IPS-18a (cell line): ENCODE data around the gene SLC23A3.

Source experiments
- H3K27ac ChIP-seq: one replicate; pipeline ENCODE4 v1.5.1; 2013; ENCODE audit warnings: low read length
- H3K27me3 ChIP-seq: one replicate; pipeline ENCODE4 v1.6.1; 2013; ENCODE audit warnings: mild to moderate bottlenecking, low read length; ENCODE audit not compliant: control insufficient read depth, insufficient read depth
- H3K36me3 ChIP-seq: one replicate; pipeline ENCODE4 v1.6.1; 2013; ENCODE audit warnings: low read depth, low read length; ENCODE audit not compliant: control insufficient read depth
- H3K4me1 ChIP-seq: one replicate; pipeline ENCODE4 v1.6.1; 2013; ENCODE audit warnings: low read depth, low read length; ENCODE audit not compliant: control insufficient read depth
- H3K4me3 ChIP-seq: one replicate; pipeline ENCODE4 v1.5.1; 2013; ENCODE audit warnings: low read length
- H3K9ac ChIP-seq: one replicate; pipeline ENCODE4 v1.6.1; 2013; ENCODE audit warnings: mild to moderate bottlenecking, low read length, moderate library complexity
- H3K9me3 ChIP-seq: one replicate; pipeline ENCODE4 v1.6.1; 2013; ENCODE audit warnings: low read depth, low read length; ENCODE audit not compliant: control insufficient read depth

SLC23A3 gene

DNA sequence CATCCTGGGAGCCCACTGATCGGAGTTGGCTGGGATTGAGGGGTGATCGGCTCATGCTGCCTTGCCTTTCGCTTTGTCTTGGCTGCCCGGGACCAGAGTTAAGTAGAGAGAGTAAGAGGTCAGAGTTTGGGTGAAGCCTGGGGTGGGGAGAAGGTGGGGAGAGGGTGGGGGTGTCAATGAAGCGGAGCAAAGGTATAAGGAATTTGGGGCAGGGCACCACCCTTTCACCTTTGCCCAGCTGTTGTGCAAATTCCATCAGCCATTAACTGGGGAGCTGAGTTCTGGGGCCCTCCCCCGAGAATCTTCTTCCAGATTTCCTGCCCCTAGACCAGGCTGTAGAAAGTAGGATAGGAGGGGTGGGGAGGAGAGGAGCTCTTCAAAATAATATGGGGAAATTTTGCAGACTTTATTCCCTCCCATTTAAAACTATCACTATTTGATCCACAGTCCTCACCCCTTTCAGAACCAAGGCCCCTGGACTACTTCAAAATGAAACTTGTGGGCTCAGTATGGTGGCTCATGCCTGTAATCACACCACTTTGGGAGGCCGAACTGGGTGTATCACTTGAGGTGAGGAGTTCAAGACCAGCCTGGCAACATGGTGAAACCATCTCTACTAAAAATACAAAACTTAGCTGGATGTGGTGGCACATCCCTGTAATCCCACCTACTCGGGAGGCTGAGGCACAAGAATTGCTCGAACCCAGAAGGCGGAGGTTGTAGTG is at the start of gene SLC23A3:
Gene SLC23A3, minus strand, starts transcription at position 100 of the 725 bp plus-strand sequence. Its CDS starts 45 bp downstream, at position 55.
- Histone ChIP-seq H3K9ac (no peak within 1 kb of the TSS), H3K4me1 (no peaks in the 10 kb centered on the region), H3K4me3 (no peak within 1 kb of the TSS), H3K27ac (no peak within 1 kb of the TSS), H3K9me3 (no peaks in the 10 kb centered on the region), H3K36me3 (no peaks in the 10 kb centered on the region), H3K27me3 (no peaks in the 10 kb centered on the region)

DNA sequence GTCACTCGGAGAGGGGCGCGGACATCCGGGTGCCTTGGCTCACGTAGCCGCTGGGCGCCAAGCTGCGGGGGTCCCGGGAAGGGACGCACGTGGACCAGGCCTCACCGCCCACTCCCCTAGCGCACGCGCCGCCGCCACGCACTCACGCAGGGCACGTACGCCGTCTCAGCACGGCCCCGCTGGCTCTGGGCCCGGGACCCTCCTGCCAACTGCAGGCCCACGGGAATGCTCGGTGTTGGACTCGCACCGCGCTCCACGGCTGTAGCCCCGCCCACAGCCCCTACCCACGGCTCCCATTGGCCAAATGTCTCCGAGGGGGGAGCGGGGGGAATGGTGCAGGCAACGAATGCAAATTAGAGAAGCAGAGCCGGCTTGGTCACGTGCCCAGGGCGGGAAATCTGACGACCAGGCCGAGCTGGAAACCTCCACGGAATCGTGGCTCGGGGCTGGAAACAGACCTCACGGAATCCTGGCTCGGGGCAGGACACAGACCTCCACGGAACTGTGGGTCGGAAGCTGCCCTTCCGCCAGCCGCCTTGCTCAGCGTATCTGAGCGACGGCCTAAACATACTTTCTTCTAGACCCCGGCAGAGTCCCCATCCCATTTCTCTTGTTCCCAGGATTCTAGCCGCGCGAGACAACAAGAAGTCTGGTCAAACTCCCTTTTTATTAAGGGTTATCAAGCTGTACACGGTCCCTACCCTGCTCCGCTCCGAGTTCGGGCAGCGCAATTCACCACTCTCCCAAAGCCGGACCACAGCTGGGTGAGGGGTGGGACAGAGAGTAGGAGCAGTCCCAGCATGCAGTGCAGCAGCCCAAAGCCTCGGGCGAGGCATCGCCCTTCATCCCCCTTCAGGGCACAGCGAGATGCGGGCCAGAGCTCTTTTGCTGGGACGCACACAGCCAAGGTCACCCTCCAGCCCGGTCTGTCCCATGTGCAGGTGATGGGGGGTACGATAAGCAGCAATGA is 49.2 kb upstream of the SLC23A3 start, which contains the start of gene ABCB6:
Gene ABCB6, minus strand, starts transcription at position 227 of the 970 bp plus-strand sequence. CDS start 285 bp downstream, outside the sequence.
- H3K4me3 ChIP-seq, result peak within 1 kb of the TSS; percentile 83
- peak within 1 kb of the TSS; percentile 67 for H3K9ac ChIP-seq
- H3K27ac ChIP-seq, result peak within 1 kb of the TSS; percentile 21
- H3K36me3 ChIP-seq, result peaks cover 26% of the 10 kb centered on the region
- peaks cover 6% of the 10 kb centered on the region for H3K4me1 ChIP-seq
- H3K9me3 ChIP-seq, result no peaks in the 10 kb centered on the region
- no peaks in the 10 kb centered on the region for H3K27me3 ChIP-seq

- Histone ChIP-seq H3K4me3 (peak overlapping the region; percentile 83), H3K9me3 (no peaks in the 10 kb centered on the region), H3K36me3 (peaks cover 25% of the 10 kb centered on the region), H3K27me3 (no peaks in the 10 kb centered on the region), H3K27ac (no peak overlapping the region), H3K4me1 (peaks cover 6% of the 10 kb centered on the region), H3K9ac (peak overlapping the region; percentile 67)
These were observed 48.4 kb upstream of the SLC23A3 start for GRCh38 chr2:219218217-219218731.

DNA sequence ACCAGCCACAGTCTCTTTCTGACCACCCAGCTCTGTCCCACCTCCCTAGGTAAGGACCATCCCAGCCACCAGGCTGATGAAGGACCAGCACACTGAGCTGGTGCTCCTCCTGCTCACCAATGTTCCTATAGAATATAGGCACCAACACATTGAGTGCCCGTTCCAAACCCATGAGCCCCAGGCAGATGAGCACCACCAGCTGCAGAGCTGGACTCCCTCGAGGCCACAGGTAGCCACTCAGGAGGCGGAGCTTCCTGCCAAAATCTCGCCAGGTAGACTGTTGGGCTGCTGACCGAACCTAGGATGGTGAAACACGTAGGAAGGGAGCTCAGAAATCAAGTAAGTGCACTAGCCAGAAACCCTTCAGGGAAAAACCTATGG is 46.7 kb upstream of the SLC23A3 start:
- Histone ChIP-seq H3K27ac (no peak overlapping the region), H3K36me3 (peaks cover 25% of the 10 kb centered on the region), H3K4me1 (peaks cover 6% of the 10 kb centered on the region), H3K27me3 (no peaks in the 10 kb centered on the region), H3K4me3 (no peak overlapping the region), H3K9me3 (no peaks in the 10 kb centered on the region), H3K9ac (no peak overlapping the region)

DNA sequence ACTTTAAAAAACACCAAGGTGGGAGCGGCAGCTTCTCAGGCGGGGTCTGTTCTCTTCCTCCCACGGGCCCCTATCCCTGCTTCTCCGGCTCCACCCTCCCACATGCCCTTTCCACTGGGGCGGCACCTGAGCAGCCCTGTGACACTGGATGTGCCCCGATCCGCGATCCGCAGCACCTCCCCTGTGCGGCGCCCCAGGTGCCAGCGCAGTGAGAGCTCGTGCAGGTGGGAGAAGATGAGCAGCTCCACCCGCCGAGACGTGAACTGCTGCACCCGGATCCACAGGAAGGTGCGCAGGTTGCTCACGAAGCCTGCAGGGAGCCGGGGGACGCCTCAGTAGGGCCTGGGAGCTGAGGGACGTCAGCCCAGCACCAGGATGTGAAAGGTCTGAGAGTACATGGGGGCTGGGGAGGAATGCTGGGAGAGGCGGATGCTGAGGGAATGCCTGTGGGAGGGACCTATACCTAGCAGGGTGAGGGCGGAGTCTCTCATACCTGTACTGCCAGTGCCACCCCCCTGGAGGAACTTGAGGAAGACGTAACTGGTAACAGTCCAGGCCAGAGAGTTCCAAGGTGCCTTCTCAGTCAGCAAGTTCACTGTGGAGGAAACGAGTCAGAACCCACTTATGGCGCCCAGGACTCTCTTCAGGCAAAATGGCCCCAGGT is 46.2 kb upstream of the SLC23A3 start:
- no peak overlapping the region for H3K9ac ChIP-seq
- no peaks in the 10 kb centered on the region for H3K27me3 ChIP-seq
- H3K4me3 ChIP-seq, result no peak overlapping the region
- peaks cover 6% of the 10 kb centered on the region for H3K4me1 ChIP-seq
- H3K27ac ChIP-seq, result no peak overlapping the region
- peaks cover 27% of the 10 kb centered on the region for H3K36me3 ChIP-seq
- no peaks in the 10 kb centered on the region for H3K9me3 ChIP-seq

GRCh38 chr2:219214786-219215185 is 45.0 kb upstream of the SLC23A3 start:
- Histone ChIP-seq H3K9me3 (no peaks in the 10 kb centered on the region), H3K27ac (no peak overlapping the region), H3K27me3 (no peaks in the 10 kb centered on the region), H3K9ac (no peak overlapping the region), H3K4me1 (peaks cover 6% of the 10 kb centered on the region), H3K4me3 (no peak overlapping the region), H3K36me3 (peaks cover 39% of the 10 kb centered on the region)

GRCh38 chr2:219214141-219214540 is 44.3 kb upstream of the SLC23A3 start:
- no peaks in the 10 kb centered on the region for H3K9me3 ChIP-seq
- H3K27me3 ChIP-seq, result no peaks in the 10 kb centered on the region
- H3K9ac ChIP-seq, result no peak overlapping the region
- H3K27ac ChIP-seq, result no peak overlapping the region
- peaks cover 42% of the 10 kb centered on the region for H3K36me3 ChIP-seq
- peaks cover 2% of the 10 kb centered on the region for H3K4me1 ChIP-seq
- H3K4me3 ChIP-seq, result no peak overlapping the region

GRCh38 chr2:219213486-219214071 is 43.8 kb upstream of the SLC23A3 start:
- H3K36me3 ChIP-seq, result peaks cover 48% of the 10 kb centered on the region
- H3K27me3 ChIP-seq, result no peaks in the 10 kb centered on the region
- H3K9ac ChIP-seq, result no peak overlapping the region
- H3K4me1 ChIP-seq, result no peaks in the 10 kb centered on the region
- H3K4me3 ChIP-seq, result no peak overlapping the region
- no peak overlapping the region for H3K27ac ChIP-seq
- H3K9me3 ChIP-seq, result no peaks in the 10 kb centered on the region

- Histone ChIP-seq H3K36me3 (peaks cover 51% of the 10 kb centered on the region), H3K4me1 (no peaks in the 10 kb centered on the region), H3K9me3 (no peaks in the 10 kb centered on the region), H3K4me3 (no peak overlapping the region), H3K9ac (no peak overlapping the region), H3K27me3 (no peaks in the 10 kb centered on the region), H3K27ac (no peak overlapping the region)
These were observed 43.2 kb upstream of the SLC23A3 start for GRCh38 chr2:219213026-219213415.

DNA sequence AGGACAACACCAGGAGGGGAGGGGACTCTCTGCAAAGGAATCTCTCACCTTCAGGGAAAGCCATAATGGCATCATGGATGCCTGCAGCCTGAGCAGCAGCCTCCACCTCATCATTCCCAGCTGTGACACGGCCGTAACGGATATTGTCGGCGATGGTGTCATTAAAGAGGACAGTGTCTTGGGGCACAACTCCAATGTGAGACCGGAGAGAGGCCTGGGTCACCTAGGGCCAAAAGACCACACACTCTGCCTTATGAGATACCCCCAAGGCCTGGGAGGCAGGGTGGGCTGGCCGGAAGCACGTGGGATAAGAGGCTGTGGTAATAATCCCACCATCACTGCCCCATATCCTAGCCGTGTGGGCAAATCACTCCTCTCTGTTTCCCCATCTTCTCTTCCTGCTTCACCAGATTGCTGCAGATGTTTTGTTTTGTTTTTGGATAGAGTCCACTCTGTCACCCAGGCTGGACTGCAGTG is 41.1 kb upstream of the SLC23A3 start:
- H3K36me3 ChIP-seq, result peaks cover 51% of the 10 kb centered on the region
- H3K4me3 ChIP-seq, result no peak overlapping the region
- peaks cover 3% of the 10 kb centered on the region for H3K4me1 ChIP-seq
- H3K9ac ChIP-seq, result no peak overlapping the region
- H3K9me3 ChIP-seq, result no peaks in the 10 kb centered on the region
- no peak overlapping the region for H3K27ac ChIP-seq
- H3K27me3 ChIP-seq, result no peaks in the 10 kb centered on the region
